GM23338 (cell line): Measurements from ENCODE around the gene RARRES2.

Source experiments
- CREB1 ChIP-seq: fragments of 250-450 bp; sonication (Bioruptor Pico); IDR thresholded peaks from 2 replicates; pipeline ENCODE4 v1.5.0; 2020; ENCODE audit warnings: low read depth, mild to moderate bottlenecking, moderate library complexity
- CTCF ChIP-seq, 2 experiments: fragments of 200-600 bp in 1 of 2; sonication (generic) in 1 of 2; conservative IDR thresholded peaks; 2 replicates each; pipeline versions ENCODE4 v1.5.1 to v1.6.1; 2016 to 2017; ENCODE audit warnings: antibody characterized with exemption in 2 of 2, low read depth in 2 of 2, mild to moderate bottlenecking in 2 of 2, moderate library complexity in 1 of 2
- EZH2 ChIP-seq: fragments of 200-600 bp; sonication (generic); IDR thresholded peaks from one replicate; pipeline ENCODE4 v1.8.0; 2017; ENCODE audit warnings: antibody characterized with exemption, mild to moderate bottlenecking, low read depth; ENCODE audit not compliant: unreplicated experiment
- POLR2AphosphoS5 ChIP-seq: IDR thresholded peaks from 2 replicates; pipeline ENCODE4 v1.6.1; 2016; ENCODE audit warnings: antibody characterized with exemption, low read depth
- STAT1 ChIP-seq: IDR thresholded peaks from one replicate; pipeline ENCODE4 v1.6.1; 2016; ENCODE audit warnings: antibody characterized with exemption; ENCODE audit not compliant: unreplicated experiment
- TF ChIP-seq, protein P1 (sequence below): IDR thresholded peaks from one replicate; pipeline ENCODE4 v1.6.1; 2018; ENCODE audit warnings: antibody characterized with exemption; ENCODE audit not compliant: unreplicated experiment

DNA sequence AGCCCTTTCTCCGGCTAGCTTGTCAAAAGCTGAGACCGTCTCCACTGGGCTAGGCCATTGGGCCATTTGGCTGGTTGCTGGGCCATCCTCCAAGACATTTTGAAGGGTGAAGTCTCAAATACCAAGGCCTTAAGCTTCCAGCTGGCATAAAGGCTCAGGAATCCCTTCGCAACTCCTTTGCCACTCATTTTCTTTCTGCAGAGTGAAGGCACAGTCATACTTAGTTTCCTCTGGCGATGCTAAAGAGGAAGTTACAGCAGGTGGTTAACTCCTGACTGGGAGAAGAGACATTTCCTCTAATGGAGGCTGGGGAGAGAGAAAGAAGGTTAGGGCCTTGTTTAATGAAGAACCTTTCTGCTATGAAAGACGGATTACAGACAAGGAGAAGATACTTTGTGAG is 22.4 kb upstream of the RARRES2 start:
- TF ChIP-seq CTCF (conservative IDR thresholded peaks at IDR 0.05; ENCODE audit: low read depth in 2 of 2) (no peak), CREB1 (CRISPR knock-in tag) (no peak), STAT1 (no peak), EZH2 (no peak), POLR2AphosphoS5 (no peak)
- TF ChIP-seq, protein P1, sequence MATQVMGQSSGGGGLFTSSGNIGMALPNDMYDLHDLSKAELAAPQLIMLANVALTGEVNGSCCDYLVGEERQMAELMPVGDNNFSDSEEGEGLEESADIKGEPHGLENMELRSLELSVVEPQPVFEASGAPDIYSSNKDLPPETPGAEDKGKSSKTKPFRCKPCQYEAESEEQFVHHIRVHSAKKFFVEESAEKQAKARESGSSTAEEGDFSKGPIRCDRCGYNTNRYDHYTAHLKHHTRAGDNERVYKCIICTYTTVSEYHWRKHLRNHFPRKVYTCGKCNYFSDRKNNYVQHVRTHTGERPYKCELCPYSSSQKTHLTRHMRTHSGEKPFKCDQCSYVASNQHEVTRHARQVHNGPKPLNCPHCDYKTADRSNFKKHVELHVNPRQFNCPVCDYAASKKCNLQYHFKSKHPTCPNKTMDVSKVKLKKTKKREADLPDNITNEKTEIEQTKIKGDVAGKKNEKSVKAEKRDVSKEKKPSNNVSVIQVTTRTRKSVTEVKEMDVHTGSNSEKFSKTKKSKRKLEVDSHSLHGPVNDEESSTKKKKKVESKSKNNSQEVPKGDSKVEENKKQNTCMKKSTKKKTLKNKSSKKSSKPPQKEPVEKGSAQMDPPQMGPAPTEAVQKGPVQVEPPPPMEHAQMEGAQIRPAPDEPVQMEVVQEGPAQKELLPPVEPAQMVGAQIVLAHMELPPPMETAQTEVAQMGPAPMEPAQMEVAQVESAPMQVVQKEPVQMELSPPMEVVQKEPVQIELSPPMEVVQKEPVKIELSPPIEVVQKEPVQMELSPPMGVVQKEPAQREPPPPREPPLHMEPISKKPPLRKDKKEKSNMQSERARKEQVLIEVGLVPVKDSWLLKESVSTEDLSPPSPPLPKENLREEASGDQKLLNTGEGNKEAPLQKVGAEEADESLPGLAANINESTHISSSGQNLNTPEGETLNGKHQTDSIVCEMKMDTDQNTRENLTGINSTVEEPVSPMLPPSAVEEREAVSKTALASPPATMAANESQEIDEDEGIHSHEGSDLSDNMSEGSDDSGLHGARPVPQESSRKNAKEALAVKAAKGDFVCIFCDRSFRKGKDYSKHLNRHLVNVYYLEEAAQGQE = no peak
